SU-DHL-6 (cell line): ENCODE data around the gene GNB1L.

Experiments
- H2AFZ ChIP-seq: fragments of 200-600 bp; sonication (generic); 2 replicates; pipeline ENCODE4 v1.6.1; 2014; ENCODE audit warnings: low read depth, mild to moderate bottlenecking, moderate library complexity, mixed read lengths, antibody characterized with exemption, low read length; ENCODE audit not compliant: severe bottlenecking
- H3F3A ChIP-seq: fragments of 200-600 bp; shearing (Covaris generic); 2 replicates; pipeline ENCODE4 v1.6.0; 2016; ENCODE audit warnings: antibody characterized with exemption, mild to moderate bottlenecking; ENCODE audit not compliant: insufficient read depth
- H3K27ac ChIP-seq: fragments of 200-600 bp; sonication (generic); 2 replicates; pipeline ENCODE4 v1.5.1; 2016; ENCODE audit warnings: low read depth, mild to moderate bottlenecking, low read length, moderate library complexity, mixed read lengths
- H3K27me3 ChIP-seq: fragments of 200-600 bp; sonication (generic), shearing (Covaris generic); 2 replicates; pipeline ENCODE4 v1.6.0; 2014; ENCODE audit warnings: mild to moderate bottlenecking, low read length
- H3K36me3 ChIP-seq: fragments of 200-600 bp; sonication (generic); 2 replicates; pipeline ENCODE4 v1.6.1; 2014; ENCODE audit warnings: mild to moderate bottlenecking, low read length, mixed read lengths
- H3K4me2 ChIP-seq: fragments of 300-600, 200-600 bp; shearing (Covaris generic), sonication (generic); 2 replicates; pipeline ENCODE4 v1.6.0; 2014; ENCODE audit warnings: low read length, low read depth, mild to moderate bottlenecking; ENCODE audit not compliant: poor library complexity, severe bottlenecking
- H3K4me3 ChIP-seq: fragments of 200-600 bp; sonication (generic); 2 replicates; pipeline ENCODE4 v1.5.1; 2014; ENCODE audit warnings: antibody characterized with exemption, low read length, mild to moderate bottlenecking, mixed read lengths; ENCODE audit not compliant: insufficient read depth, poor library complexity, severe bottlenecking
- H3K79me2 ChIP-seq: fragments of 200-600 bp; sonication (generic); 2 replicates; pipeline ENCODE4 v1.6.1; 2014; ENCODE audit warnings: mild to moderate bottlenecking, low read length, moderate library complexity; ENCODE audit not compliant: insufficient read depth
- H3K9ac ChIP-seq: fragments of 200-600 bp; sonication (generic); 2 replicates; pipeline ENCODE4 v1.7.0; 2014; ENCODE audit warnings: mild to moderate bottlenecking, low read length
- H3K9me2 ChIP-seq: fragments of 200-600 bp; sonication (generic); replicated peaks from 2 replicates; pipeline ENCODE4 v1.6.1; 2014; ENCODE audit warnings: low read length; ENCODE audit not compliant: insufficient read depth
- H3K9me3 ChIP-seq: fragments of 200-600 bp; sonication (generic); 2 replicates; pipeline ENCODE4 v1.6.1; 2014; ENCODE audit warnings: low read length, mixed read lengths; ENCODE audit not compliant: insufficient read depth
- H4K20me1 ChIP-seq: fragments of 200-600 bp; sonication (generic); 2 replicates; pipeline ENCODE4 v1.6.1; 2014; ENCODE audit warnings: low read depth, mild to moderate bottlenecking, antibody characterized with exemption, low read length, moderate library complexity, mixed read lengths
- EZH2phosphoT487 ChIP-seq: fragments of 200-600 bp; sonication (generic), shearing (Covaris generic); conservative IDR thresholded peaks from 2 replicates; pipeline ENCODE4 v1.6.1; 2018; ENCODE audit warnings: mild to moderate bottlenecking, antibody characterized with exemption, low read length, moderate library complexity, mixed read lengths
- TF ChIP-seq, protein P1 (sequence below): fragments of 200-600 bp; sonication (generic); IDR thresholded peaks from one replicate; pipeline ENCODE4 v1.5.1; 2017; ENCODE audit warnings: antibody characterized with exemption, mild to moderate bottlenecking, low read length, moderate library complexity; ENCODE audit not compliant: insufficient read depth, poor library complexity, severe bottlenecking

GNB1L gene

GRCh38 chr22:19827341-19828034 lies 27.2 kb downstream of the GNB1L start:
- H3K27me3 ChIP-seq, result no peaks in the 10 kb centered on the region
- no peaks in the 10 kb centered on the region for H3K79me2 ChIP-seq
- H2AFZ ChIP-seq, result no peak overlapping the region
- no peak for TF ChIP-seq EZH2phosphoT487
- TF ChIP-seq, protein P1, sequence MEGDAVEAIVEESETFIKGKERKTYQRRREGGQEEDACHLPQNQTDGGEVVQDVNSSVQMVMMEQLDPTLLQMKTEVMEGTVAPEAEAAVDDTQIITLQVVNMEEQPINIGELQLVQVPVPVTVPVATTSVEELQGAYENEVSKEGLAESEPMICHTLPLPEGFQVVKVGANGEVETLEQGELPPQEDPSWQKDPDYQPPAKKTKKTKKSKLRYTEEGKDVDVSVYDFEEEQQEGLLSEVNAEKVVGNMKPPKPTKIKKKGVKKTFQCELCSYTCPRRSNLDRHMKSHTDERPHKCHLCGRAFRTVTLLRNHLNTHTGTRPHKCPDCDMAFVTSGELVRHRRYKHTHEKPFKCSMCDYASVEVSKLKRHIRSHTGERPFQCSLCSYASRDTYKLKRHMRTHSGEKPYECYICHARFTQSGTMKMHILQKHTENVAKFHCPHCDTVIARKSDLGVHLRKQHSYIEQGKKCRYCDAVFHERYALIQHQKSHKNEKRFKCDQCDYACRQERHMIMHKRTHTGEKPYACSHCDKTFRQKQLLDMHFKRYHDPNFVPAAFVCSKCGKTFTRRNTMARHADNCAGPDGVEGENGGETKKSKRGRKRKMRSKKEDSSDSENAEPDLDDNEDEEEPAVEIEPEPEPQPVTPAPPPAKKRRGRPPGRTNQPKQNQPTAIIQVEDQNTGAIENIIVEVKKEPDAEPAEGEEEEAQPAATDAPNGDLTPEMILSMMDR, result no peak
- H3K4me2 ChIP-seq, result no peak overlapping the region
- no peaks in the 10 kb centered on the region for H3K36me3 ChIP-seq
- no peak overlapping the region for H3K27ac ChIP-seq
- no peaks in the 10 kb centered on the region for H3K9me3 ChIP-seq
- no peak overlapping the region for H3K9ac ChIP-seq
- H3K9me2 ChIP-seq, result no peaks in the 10 kb centered on the region
- H3F3A ChIP-seq, result no peaks in the 10 kb centered on the region
- H4K20me1 ChIP-seq, result no peaks in the 10 kb centered on the region
- no peak overlapping the region for H3K4me3 ChIP-seq

DNA sequence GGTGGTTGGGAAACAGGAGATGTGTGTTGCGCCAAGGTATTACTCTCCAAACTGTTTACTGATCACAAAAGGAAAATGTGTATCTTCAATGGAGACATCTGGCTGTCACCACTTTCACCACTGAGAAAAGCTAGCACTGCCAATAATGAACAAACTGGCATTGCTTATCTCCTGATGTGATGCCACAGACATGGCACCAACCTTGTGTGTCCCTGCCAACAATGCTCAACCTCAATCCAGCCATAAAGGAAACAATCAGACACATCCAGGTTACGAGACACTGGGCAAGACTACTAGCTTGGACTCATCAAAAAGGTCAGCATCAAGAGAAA lies 28.1 kb downstream of the GNB1L start:
- H3K4me2 ChIP-seq, result no peak overlapping the region
- no peaks in the 10 kb centered on the region for H3K79me2 ChIP-seq
- no peak overlapping the region for H2AFZ ChIP-seq

DNA sequence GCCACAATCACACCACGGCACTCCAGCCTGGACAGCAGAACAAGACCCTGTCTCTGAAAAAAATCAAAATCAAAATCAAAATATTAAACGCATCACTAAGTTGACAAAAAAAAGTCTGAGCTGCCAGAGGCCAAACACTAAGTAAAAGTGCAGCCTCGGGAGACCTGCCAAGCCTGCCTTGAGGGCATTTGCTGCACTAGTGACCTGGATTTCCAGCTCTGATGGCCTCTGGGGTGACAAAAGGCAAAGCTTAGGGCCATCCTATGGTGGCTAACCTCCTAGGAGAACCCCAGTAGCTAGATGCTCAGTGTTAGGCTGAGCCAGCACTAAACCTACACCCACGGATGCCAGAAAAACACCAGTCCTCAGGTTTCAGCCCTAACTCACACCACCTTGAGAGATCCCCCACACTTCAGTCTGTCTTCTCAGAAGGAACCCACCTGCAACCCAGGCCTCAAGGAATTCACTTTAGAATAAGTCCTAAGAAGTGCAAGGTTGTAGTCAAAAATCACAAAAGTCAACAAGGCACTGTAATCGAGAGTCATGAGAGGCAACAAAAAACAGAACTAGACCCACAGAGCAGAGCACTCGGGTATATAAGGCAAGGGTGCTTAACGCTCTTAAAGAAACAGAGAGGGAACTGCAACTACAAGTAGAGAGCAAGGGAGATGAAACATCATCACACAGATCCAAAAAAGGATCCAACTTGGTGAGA lies 28.6 kb downstream of the GNB1L start:
- Histone ChIP-seq H3K4me3 (no peak overlapping the region), H3K9ac (no peak overlapping the region), H4K20me1 (no peaks in the 10 kb centered on the region), H3K9me3 (no peaks in the 10 kb centered on the region), H3K36me3 (no peaks in the 10 kb centered on the region), H3K27me3 (no peaks in the 10 kb centered on the region), H3K9me2 (no peaks in the 10 kb centered on the region), H3F3A (no peaks in the 10 kb centered on the region), H2AFZ (no peak overlapping the region), H3K79me2 (no peaks in the 10 kb centered on the region), H3K4me2 (no peak overlapping the region), H3K27ac (no peak overlapping the region)
- no peak for TF ChIP-seq EZH2phosphoT487
- TF ChIP-seq, protein P1, result no peak

More for the DNA sequence above, 28.1 kb downstream of the GNB1L start:
- Histone ChIP-seq H3F3A (no peaks in the 10 kb centered on the region), H3K9me2 (no peaks in the 10 kb centered on the region), H3K4me3 (no peak overlapping the region), H3K9ac (no peak overlapping the region), H3K9me3 (no peaks in the 10 kb centered on the region), H3K27me3 (no peaks in the 10 kb centered on the region), H4K20me1 (no peaks in the 10 kb centered on the region), H3K27ac (no peak overlapping the region), H3K36me3 (no peaks in the 10 kb centered on the region)
- TF ChIP-seq, protein P1, result no peak
- TF ChIP-seq EZH2phosphoT487, result no peak
